A172 (cell line): ENCODE data around the gene PPP4R2. TPM values are rescaled to one million over a fixed set of nuclear protein-coding genes. Genes with fewer than 3 reads are reported as not detected.
"Not testable (repeated sequence)": the region's sequence is repeated elsewhere in the genome, so short reads cannot be mapped to it uniquely, and the experiment has no call there.

Source experiments
- DNase-seq: peaks from one replicate; pipeline ENCODE4 v3.0.0-alpha.2; 2015; ENCODE audit warnings: low spot score
- total RNA-seq: library from RNA; depleted of rRNA; stranded (reverse); fragments of >200 nt; shearing (Covaris generic); gene quantifications from 2 replicates; pipeline ENCODE4 v1.2.3, GENCODE V29; 2014

The PPP4R2 gene
- total RNA-seq, 1 experiment from 2014 or later, result 69.0 TPM

DNA sequence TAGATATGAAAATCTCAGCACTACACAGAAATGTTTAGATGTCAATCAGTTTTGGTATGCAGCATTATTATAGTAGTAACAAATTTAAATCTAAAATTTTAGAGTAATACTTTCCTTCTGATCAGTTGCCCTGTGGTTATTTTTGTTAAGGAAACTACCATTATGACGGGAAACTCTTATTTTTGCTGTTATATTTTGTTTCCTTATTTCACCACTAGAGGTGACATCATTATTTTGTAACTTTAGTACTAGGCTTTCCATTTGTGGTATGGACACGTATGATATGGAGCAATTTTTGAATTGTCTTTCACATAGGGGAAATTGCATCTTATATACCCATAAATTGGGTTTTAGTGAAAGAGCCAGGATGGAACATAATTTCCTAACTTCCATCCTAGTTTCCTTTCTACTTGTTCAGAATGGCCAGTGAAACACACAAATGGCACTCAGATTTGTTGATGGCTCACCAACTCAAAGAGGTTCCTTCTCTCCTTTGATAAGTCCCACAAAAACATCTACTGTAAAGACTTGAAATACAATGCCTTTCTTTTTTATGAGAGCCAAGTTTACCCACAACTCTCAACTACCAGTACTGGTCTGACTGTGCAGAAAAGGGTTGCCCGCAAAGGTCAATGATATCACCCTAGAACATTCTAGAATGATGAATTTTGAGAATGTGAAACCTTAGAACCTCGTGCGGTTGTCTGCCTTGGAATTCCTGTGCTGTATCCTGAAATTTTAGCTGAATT, 19.4 kb upstream of the PPP4R2 start:
- no peak for DNase-seq

DNA sequence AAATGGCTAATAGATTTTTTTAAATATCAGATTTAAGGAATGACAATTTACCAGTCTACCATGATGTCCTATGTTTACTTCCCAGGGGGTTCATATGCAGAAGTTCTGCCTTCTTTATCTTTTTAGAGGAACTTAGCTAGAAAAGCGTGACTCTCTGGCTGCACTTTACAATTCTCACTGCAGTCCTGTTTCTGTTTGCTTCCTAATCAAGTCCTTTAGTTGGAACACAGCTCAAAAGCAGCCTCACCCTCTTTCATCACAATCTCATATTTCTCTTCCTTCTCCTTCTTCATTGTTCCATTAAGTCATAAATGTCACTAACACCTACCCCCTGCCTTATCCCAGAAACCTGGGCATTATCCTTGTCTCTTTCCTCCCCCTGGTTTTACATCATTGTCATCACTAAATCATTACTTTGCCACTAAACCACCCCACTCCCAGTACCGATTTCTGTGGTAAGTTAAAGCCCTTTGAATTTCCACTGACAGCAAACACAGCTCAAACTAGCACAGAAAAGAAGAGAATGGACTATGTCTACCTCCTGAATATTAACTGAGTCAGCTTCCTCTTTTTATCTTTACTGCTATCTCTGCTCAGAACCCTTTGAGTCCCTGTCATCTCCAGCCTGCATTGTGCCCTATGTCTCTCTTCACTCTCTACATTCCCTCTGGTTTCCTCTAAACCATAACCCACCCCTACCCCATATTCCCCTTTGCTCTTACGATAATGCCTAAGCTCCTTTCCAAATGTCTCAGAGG, 13.8 kb upstream of the PPP4R2 start:
- no peak for DNase-seq

DNA sequence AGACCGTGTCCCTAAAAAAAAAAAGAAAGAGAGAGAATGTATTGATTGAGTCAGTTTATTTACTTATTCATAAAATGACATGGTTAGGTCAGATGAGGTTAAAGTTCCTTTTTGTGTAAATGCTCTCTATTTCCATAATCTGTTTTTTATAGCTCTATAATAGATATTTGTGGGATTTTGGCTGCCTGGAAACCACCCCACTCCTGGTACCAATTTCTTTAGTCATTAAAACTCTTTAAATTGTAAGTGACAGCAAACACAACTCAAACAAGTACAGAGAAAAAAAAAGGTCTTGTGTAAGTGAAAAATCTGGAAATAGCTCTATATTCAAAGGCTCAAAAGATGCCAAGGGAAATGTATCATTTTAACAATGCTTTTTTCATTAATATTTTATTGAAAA, 11.0 kb upstream of the PPP4R2 start:
- no peak for DNase-seq

DNA sequence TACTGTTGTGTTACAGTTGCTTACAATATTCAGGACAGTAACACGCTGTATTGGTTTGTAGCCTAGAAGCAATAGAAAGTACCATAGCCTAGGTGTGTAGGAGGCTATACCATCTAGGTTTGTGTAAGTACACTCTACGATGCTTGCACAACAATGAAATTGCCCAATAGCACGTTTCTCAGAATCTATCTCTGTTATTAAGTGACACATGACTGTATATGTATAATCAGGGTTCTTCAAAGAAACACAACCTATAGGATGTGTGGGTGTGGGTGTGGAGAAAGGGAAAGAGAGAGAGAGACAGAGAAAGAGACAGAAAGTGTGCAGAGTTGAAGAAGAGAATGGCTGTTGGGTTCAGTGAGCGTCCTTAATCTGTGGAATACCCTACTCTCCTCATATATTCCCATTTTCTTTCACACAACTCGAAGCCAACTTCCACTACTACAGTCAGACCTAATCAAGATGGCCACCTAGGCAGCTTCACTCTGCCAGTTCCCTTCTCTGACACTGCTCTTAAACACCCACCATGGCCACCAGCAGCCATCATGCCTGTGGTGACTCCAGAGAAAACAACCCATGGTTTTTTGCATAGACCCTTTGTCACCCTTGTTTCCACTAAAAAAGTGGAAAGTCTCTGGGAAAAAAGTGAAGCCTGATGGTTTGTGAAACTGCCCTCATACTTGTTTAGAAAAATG, 5.8 kb upstream of the PPP4R2 start:
- no peak for DNase-seq

DNA sequence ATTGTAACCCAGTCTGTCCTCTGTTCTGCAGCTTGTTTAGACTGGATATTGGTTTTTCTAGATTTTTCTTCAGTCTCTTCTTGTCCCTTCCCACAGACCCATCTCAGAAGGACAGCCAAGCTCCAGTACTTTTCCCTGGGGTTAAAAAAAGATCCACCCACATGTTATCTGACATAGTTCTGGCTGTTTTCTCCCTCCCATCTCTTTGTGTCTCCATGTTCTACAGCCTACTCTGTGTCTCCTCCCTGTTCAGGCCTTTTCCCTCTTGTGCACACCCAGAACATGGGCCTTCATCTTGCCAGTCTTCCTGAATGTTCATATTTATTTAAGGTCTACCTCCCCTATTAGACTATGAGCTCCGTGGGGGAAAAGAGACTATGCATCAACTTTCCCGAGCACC, 5.1 kb upstream of the PPP4R2 start:
- DNase-seq, result no peak

DNA sequence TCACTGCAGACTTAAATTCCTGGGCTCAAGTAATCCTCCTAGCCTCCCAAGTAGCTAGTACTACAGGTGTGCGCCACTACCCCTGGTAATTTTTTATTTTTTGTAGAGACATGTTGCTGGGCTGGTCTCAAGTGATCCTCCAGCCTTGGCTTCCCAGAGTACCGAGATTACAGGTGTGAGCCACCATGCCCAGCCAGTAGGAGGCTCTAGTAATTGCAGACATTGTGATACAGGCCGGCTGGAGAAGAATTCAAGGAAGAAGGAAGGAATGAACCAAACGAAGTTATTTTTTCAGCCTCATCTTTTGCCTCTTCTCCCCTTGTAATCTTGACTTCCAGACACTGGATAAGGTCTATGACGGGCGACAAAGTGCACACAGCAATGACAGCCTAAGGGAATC, 3.2 kb upstream of the PPP4R2 start:
- DNase-seq, result no peak

DNA sequence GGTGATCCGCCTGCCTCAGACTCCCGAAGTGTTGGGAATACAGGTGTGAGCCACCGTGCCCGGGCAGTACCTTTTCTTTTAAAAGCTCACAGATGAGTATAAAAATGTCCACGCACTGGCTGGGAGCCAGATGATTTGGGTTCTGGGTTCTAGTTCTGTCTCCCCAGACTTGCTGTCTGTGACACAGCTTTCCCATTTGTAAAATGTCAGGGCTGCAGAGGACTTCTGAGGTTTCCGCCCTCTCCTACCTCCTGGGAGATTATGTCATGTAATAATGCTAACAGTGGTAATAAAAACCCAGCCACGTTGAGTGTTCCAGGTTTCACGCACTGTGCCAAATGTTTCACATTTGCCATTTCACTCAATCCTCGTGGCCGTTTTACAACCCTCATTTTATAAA, 1.3 kb upstream of the PPP4R2 start:
- no peak for DNase-seq

DNA sequence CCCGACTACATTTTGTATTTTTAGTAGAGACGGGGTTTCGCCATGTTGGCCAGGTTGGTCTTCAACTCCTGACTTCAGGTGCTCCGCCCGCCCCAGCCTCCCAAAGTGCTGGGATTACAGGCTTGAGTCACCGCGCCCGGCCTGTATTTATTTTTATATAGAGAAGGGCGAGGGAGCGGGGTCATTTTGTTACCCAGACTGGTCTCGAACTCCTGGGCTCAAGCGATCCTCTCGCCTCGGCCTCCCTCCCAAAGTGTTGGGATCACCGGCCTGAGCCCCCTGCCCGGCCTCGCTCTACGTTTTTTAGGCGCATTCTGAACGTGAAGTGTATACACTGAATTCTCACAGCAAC, 514 bp upstream of the PPP4R2 start:
- DNase-seq, result no peak

DNA sequence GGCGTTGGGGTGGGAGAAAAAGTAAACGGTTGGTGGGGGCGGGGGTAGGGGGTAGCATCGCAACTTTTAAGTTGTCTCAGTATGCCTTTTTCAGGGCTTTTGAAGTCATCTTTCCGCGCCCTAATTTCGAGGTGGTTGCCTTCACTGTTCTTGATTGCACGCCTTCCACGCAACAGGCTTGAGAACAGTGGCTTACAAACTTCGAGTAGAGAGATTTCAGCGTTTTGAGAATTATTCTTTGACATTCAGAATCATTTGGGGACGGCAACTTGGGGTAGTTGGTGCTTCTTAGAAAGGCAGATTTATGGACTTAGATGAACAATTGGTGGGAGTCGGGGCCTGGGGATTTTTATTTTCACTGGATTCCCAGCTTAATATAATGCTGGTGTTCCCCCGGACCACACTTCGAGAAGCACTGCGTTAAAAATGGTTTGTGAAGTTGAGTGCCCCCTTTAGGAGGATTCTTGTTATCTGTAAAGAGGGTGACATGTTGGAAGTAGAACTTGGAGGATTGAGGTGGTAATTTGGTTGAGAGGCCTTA, 880 bp downstream of the PPP4R2 start:
- DNase-seq, result peak; percentile 56

DNA sequence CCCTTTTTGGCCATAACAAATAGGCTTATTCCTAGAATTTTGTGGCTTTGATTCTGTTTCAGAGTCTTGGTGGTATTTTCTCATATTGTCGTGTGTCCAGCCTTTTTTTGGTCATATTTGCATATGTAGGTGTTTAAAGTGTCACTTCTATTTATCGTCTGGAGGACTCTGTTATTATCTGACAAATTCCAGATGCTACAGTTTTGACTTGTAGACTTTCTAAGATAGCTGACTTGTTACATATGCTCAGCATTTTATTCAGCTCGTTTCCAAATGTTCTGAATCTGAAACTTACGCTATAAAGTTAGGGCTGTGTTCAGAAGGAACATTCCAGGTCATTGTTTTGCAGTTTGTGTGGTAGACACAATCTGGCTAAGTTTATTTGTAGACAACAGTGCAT, 1.9 kb downstream of the PPP4R2 start:
- DNase-seq, result no peak

DNA sequence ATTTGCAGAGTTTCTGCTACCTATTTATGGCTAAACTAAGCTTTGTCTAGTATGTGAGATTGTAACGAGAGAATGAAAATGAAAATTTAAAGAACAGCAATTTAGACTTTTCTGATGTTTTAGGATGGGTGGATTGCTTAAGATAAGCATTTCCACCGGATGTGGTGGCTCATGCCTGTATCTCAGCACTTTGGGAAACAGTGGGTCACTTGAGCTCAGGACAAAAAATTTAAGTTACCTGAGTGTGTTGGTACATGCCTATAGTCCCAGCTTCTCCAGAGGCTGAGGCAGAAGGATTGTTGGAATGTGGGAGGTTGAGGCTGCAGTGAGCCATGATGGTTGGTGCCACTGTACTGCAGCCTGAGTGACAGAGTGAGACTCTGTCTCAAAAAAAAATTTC, 3.3 kb downstream of the PPP4R2 start:
- DNase-seq, result no peak

DNA sequence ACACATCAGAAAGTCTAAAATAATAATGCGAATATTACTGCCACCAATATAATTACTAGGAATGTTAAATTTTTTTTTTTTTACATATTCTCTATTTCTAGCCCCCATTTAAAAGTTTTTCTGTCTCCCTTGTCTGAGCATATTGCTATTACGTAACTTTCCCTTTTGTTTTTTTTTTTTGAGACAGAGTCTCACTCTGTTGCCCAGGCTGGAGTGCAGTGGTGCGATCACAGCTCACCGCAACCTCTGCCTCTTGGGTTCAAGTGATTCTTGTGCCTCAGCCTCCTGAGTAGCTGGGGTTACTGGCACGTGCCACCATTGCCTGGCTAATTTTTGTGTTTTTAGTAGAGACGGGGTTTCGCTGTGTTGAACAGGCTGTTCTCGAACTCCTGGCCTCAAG, 6.4 kb downstream of the PPP4R2 start:
- DNase-seq, result not testable (repeated sequence)

DNA sequence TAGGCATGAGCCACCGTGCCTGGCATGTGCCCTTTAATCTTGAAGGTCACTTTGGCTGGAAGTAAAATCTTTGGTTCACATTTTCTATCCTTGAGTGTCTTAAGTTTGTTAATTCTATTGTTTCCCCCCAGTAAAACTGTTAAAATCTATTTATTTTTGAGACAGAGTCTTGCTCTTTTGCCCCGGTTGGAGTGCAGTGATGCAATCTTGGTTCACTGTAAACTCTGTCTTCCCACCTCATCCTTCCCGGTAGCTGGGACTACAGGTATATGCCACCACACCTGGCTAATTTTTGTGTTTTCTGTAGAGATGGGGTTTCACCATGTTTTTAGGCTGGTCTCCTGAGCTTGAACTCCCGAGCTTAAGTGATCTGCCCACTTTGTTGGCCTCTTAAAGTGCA, 7.7 kb downstream of the PPP4R2 start:
- no peak for DNase-seq

DNA sequence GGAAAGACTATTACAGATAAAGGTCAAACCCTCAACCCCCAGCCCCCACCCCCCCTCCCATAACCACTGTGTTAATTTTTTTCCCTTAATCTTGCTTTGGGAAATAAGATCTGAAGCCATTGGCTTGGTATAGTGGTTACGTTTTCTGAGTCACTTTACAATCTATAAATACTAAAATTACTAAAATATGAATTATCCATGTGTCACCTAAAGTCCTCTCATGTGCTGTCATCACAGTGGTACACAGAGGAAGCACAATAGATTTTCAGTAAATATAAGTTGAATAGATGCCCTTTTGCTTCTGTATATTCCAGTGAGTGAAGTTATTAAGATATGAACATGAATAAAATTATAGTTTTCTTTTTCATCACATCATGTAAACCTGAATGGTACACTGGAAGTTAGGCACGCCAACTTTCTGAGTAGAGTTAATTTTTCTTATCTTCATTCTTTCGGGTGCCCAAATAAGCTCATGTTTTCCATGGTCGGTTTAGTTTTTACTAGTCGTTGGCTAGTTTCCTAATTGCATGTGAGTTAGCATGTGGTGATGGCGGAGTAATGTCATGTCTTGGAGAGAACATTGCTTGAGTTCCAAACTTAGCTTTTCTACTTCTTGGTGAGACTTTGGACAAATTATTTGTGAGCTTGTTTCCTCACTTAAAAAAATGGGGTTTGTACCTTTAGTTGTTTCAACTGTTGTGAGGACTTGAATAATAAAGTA, 11.5 kb downstream of the PPP4R2 start:
- DNase-seq, result no peak

DNA sequence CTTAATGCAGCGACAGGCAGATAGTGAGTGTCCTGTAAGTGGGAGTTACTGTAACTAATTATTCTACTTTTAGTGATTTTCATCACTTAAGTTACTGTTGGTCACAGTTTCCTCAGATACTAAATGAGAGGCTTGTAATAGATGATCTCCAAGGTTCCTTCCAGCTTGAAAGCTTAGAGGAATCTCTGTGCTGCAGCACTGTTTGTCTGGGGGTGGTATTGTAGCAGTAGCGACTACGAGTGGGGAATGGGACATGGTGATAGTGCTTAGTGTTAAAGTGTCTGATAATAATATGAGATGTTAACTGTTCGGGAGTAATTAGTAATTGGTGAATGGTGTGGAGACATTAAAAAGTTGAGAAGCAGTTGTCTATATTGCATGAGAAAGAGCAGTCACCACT, 12.4 kb downstream of the PPP4R2 start:
- no peak for DNase-seq

DNA sequence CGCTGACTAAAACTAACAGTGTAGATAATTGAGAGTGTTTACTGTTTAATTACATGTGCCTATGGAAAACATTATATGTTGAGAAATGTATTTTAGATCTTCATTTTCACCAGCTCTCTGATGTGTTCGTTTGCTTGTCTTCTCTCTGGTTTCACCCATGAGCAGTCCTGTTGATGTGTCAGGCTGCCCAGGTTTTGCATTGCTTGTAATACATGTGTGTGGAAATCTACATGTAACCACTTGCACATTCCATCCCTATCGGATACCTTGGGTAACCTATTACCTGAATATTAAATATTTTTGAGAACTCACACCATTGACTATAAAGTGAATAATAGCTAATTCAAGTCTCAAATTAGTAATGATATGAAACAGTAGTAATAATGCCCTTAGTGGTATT, 13.1 kb downstream of the PPP4R2 start:
- DNase-seq, result no peak

DNA sequence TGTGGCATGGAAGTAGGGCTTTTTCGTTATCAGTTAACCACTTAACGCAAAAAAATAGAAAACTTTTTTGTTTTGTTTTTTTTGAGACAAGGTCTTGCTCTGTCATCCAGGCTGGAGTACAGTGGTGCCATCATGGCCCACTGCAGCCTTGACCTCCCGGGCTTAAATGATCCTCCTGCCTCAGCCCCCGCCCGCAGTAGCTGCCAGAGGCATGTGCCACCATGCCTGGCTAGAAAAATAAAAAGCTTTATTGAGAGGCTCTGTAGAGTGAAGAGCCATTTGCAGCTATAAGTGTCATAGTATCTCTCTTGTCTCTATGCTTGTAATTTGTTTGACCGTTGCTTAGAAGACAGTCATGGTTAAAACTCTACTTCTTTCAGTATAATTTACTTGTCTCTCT, 13.5 kb downstream of the PPP4R2 start:
- DNase-seq, result no peak

DNA sequence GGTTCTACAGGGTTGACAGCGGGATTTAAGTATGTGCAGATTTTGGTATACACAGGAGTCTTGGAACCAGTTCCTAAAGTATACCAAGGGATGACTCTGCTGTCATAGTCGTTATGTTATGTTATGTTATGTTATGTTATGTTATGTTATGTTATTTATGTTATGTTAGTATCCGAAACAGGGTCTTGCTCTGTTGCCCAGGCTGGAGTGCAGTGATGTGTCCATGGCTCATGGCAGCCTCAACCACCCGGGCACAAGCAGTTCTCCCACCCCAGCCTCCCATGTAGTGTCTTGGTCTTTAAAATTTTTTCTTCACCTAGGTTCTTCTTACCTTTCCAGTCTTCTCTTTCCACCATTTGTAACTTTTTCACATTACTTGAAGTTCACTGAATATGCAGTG, 21.7 kb downstream of the PPP4R2 start:
- DNase-seq, result no peak

DNA sequence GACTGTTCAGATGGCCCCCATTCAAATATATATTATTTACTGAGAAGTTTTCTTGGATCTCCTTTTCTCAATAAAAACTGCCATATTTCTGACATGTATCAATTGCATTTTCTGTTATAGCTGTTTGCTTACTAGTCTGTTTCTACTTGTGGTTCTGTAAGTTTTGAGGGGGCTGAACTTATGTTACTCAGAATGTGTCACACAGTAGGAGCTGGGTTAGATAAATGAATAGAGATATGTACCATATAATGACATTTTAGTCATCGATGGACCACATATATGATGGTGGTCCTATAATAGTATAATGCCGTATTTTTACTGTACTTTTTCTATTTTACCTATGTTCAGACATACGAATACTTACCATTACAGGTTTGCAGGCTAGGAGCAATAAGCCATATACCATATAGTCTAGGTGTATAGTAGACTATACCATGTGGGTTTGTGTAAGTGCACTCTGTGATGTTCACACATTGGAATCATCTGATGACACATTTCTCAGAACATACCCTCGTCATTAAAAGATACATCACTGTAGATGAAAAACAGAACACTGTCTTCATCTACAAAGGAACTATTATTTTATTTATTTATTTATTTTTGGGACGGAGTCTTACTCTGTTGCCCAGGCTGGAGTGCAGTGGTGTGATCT, 22.3 kb downstream of the PPP4R2 start:
- no peak for DNase-seq

DNA sequence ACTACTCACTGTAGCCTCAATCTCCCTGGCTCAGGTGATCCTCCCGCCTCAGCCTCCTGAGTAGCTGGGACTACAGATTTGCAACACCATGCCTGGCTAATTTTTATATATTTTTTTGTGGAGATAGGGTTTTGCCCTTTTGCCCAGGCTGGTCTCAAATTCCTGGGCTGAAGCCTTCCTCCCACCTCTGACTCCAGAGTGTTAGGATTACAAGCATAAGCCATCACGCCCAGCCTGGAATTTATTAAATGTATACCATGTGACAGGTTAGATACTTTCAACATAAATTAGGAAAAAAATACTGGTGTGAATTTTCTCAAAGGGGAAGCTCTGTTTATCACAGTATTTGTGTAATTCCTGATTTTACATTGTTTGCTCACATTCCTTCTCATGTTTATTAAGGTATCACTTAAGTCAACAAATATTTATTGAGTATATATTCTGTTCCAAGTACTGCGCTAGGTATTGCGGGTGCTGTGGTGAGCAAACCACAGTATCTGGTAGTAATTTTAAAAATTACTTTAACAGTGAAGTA, 24.8 kb downstream of the PPP4R2 start:
- no peak for DNase-seq

DNA sequence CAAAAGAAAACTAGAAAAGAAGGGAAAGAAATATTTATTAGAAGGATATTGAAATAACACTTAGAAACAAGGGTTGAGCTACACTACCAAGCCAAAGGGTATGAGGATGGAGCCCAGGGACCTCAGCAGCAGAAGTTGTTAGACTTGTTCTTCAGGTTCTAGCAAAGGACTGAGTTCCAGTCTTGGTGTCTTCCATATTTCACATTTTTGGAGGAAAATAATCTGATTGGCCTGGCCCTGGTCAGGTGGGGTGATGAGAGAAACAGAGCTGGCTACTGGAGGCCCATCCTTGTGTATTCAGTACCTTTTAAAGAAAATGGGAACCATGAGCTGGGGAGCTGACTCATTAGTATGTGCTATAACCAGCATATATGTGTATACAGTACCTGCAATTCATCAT, 28.2 kb downstream of the PPP4R2 start:
- no peak for DNase-seq
